NCI-H2029 treated with DMSO at 0.1 percent for 48 hours (cell line): ENCODE data around the gene CHCHD3.

ENCODE experiments used
- DNase-seq: peaks from one replicate; lab custom pipeline; 2025; lab: John Stamatoyannopoulos, UW

Gene CHCHD3

DNA sequence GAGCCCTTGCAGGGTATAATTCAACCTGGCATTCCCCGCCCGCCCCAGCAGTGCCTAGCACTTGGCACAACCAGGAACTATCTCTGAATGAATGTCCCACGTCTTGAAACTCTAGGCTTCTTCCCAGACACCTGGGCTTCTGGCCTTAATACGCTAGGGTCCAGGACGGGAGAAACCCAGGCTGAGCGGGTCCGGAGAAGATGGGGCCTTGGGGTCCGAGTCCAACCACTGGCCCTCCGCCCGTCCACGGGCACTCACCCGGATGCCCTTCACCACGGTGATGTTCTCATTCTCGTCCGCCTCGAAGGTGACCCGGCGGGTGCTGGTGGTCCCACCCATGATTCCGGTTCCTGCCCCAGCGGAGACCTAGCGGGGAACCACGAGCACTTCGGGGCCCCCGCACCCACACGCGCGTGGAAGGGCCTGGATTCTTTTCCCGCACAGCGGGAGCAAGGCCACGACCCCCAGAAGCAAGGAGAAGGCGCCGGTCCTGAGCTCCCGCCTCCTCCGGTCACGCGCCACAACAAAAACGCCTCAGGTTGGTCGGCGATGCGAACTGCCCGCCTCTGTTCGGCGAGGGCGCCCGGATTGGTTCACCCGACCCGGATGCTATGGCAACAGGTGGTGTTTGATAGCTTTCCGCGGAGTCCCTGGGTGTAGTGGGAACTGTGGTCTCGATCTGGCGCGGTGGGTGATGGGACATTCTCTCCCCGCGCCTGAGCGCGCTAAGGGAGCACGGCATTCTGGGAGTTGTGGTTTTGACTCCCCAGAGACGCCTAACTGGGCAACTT lies at the start of gene CHCHD3:
Gene CHCHD3 (minus strand): TSS at position 492 of the 791 bp plus-strand sequence. CDS start 153 bp downstream, at position 339.
- DNase-seq: peak; percentile 93

DNA sequence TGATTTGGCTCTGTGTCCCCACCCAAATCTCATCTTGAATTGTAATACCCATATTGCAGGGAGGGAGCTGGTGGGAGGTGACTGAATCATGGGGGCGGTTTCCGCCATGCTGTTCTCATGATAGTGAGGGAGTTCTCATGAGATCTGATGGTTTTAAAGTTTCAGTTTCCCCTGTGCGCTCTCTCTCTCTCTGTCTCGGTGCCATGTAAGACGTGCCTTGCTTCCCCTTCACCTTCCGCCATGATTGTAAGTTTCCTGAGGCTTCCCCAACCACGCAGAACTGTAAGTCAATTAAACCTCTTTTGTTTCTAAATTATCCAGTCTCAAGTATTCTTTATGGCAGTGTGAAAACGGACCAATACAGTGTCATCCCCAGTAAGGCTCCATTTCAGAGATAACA lies 48.3 kb upstream of the CHCHD3 start:
- DNase-seq: no peak

DNA sequence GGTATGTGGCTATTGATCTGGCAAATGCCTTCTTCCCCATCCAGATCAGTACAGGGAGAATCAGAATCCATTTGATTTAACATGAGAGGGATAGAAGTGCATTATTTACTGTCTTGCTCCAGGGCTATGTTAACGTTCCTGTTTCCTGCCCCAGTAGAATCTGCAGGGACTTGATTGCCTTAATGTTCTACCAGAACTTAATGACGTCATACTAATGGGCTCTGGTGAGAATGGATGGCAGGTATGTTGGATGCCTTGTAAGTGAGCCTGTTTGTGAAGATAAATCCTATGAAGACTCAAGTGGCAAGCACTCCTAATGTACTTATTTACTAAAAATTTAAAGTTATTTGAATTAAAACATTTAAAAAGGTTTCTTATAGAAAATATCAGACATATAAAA lies 44.5 kb upstream of the CHCHD3 start:
- no peak for DNase-seq

DNA sequence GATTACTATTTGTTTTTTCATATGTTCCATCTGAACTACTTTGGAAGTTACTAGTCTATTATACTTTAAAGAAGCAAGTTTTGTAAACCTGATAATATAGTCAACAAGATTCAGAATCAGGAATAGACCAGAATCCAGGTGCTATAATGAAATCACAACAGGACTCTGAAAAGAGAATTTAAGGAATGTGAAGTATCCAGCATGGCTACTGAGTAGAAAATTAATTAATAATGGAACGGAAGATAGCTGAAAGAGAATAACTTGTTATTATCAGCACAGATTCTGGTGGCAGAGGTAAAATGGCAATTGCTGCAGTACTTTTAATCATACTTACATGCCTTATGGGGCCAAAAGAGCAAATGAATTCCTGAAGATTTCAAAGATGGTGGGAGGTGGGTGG lies 43.1 kb upstream of the CHCHD3 start:
- DNase-seq: no peak

DNA sequence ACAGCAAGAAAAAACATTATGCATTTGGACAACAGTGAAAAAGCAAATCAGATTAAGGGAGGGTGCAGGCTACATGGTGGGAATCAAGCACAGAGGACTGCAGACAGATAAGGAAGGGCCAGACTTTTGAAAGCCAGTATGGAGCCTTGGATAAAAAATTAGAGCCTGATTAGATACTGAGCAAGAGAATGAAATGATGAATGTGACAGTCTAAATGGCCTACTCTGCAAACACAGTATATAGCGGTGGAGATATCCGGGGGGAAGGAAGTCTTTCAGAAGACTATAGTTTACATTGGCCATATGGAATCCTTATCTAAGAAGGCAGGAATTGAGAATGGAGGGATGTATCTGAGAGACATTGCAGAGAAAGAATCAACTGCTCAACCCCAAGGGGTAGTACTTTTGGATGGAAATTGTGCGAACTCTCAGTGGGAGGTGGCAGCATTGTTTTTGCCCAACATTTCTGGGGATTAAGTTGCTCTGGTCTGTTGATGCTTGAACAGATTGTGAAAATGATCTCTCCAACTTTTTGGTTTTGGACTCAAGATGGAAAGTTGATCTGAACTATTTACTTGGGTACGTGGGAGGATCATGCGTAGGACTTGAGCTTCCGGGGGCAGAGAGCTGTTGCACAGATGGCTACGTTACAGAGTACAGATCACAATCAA lies 39.4 kb upstream of the CHCHD3 start:
- DNase-seq: no peak

DNA sequence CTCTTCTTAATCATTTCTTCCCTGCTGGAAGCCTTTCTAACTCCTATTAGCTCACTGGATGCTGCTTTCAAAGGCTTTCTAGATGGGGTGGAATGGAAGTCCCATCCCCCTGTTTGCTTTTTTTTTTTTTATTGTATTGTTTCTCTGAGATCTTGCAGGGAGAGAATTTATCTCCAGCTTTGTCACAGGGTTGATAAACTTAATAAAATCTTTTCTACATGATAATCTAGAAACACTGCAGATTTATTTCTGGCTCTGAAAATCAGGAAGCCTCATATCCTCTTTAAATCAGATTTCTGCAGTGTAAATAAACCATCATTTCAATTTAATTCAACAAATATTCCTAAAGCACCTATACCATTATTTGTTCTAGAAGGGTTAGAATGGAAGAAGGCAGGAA lies 37.2 kb upstream of the CHCHD3 start:
- DNase-seq: no peak

DNA sequence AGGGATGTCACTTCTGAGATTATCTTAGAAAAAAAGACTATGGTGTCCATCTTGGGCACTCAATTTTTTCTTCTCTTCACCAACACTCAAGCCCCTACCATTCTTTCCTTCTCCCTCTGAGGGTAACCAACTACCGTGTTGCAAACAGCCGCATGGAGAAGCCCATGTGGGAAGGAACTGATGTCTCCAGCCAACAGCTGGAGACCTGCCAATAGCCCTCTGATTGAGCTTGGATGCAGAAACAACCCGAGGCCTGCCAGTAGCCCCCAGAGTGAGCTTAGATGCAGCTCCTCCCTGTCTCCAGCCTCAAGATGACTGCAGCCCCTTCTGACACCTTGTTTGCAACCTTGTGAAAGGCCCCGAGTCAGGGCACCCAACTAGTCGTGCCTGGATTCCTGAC lies 36.4 kb upstream of the CHCHD3 start:
- no peak for DNase-seq

DNA sequence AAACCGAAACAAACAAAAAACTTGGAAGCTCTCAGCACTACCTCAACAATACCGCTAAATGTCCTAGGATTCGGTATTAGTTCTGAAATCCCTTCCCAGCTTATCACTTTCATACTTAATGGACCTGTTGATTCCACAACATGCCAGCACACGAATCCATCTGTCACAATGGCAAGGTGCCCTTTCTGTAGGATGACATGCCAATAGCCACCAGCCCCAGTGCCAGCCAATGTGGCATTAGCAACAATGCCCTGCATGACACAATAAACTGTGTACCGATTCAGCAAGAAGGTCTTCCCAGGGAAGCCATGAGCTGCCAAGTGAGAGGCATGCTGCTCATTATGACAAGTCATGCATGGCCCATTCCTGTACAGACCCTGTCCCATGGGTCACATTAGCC lies 35.6 kb upstream of the CHCHD3 start:
- DNase-seq: no peak

DNA sequence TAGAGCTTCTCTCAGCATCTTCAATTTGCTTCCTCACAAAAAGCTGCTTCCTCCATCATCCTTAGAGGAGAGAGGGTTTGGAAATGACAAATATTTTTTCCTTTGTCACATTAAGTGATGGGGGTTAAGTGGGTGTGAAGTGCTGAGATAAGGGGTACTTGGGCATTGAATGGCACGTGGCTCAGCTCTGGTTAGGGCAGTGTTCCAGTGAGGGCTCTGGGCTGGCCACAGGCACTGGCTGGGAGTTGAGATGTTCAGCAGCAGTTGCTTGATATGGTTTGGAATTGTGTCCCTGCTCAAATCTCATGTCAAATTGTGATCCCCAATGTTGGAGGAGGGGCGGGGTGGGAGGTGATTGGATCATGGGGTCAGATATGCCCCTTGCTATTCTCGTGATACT lies 33.7 kb upstream of the CHCHD3 start:
- DNase-seq: peak; percentile 60

DNA sequence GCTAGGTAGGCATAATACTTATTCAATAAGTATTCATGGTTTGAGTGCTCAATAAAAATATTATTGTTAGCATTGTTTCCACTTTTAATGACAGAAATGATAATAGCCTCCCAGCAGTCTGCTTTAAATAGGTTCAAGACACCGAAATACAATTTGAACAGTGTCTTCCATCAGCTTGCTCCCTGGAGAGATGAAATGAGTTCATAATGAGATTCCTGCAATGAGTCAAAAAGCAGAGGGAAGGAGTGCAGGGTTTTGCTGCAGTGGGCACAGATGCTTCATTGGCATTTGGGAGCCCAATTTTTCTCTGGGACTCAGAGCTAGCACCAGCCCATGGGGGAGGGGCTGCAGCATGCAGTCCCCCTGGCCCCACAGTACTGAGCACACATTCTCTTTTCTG lies 32.6 kb upstream of the CHCHD3 start:
- no peak for DNase-seq

DNA sequence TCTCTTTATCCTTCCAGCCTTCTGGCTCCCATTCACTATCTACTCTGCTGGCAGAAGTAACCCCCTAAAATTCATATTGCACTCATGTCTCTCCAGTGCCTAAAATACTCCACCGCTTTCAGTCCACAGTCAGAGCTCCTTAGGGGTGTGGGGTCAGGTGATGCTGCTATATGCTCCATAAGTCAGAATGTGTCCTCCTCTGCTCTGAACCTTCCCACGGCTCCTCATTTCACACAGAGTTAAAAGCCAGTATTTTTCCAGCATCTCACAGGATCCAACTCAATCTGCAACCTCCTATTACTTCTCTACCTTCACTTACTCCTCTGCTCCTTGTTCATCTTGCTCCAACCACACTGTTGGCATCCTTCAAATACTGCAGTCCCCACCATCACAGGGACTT lies 31.1 kb upstream of the CHCHD3 start:
- no peak for DNase-seq

DNA sequence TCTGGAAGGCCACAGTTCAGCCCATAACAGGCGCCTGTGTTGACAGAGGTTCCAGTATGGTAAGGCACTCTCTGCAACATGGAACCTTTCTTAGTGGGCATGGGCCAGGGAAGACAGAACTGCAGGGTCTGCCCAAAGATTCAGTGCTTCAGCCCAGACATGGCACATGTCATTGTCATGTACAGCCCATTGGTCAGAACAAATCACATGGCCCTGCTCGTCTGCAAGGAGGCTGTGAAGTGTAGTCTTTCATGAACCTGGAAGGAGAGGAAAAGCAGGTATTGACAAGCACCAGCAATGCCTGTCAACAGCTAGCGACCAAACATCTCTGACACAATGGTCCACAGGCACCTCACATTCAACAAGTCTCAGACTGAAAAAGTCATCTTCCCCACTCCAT lies 30.4 kb upstream of the CHCHD3 start:
- DNase-seq: no peak

DNA sequence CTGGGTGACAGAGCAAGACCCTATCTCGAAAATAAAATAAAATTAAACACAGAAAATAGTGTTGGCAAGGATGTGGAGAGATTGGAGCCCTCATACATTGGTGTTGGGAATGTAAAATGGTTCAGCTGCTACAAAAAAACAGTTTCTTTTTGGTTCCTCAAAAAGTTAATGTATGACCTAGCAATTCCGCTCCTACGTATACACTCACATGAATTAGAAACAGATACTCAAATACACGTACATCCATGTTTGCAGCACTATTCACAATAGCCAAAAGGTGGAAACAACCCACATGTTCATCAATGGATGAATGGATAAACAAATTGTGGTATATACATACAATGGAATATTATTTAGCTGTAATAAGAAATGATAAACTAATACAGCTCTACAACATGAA lies 28.4 kb upstream of the CHCHD3 start:
- DNase-seq: no peak

DNA sequence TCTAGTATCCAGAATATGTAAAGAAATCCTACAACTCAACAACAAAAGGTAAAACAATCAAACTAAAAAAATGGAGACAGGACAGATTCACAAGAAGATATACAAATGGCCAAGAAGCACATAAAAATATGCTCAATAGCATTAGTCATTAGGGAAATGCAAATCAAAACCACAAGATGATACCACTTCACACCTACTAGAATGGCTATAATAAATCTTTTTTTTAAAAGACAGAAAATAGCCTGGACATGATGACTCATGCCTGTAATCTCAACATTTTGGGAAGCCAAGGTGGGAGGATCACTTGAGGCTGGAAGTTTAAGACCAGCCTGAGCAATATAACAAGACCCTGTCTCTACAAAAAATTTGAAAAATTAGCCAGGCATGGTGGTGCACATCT lies 27.9 kb upstream of the CHCHD3 start:
- DNase-seq: no peak

DNA sequence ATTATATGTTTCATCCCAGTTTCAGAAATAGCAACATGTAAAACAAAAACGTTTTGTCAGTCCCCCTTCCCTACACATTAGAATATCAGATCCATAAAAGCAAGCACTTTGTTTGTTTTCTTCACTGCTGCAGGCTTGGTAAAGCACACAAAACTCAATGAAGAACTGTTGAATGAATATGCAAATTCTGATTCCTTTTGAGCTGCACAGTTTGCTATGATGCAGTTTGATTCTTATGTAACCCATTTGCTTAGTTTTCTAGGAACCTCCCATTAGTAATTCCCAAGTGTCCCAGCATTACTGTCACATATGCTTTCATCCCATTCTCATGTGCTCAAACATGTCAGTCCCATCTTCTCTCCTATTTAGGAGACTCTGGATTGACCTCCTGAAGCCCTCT lies 26.1 kb upstream of the CHCHD3 start:
- no peak for DNase-seq

DNA sequence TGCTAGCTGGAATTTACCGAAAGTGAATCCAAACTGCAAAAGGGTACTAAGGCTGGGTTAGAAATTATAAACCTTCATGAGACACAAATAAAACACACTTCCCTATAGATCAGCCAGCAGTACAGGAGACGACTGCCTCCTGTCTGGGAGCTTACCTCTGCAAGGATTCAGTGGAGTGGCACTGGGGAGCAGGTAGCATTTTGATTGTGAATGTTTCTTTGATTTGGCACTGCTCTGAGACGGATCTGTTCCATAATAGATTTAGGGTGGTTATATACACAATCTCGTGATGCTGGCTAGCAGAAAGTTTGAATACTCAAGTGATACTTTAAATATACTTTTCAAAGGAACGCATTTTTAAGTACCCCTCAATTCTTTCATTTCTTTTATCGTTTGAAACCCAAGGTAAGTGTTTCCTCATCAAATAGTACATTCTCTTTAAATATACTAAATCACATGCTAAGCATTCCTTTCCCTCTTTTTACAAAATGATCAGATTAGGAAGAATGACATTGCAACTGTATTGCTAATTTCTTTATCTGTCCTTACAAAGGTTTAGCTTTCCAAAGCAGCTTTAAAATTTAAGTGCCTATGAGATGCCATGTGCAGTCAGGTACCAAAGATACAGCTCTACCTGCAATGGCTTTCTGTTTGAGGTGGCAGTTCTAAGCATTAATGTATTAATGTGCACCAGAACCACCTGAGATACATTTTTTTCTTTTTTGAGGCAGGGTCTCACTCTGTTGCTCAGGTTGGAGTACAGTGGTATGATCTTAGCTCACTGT lies 20.6 kb upstream of the CHCHD3 start:
- no peak for DNase-seq

DNA sequence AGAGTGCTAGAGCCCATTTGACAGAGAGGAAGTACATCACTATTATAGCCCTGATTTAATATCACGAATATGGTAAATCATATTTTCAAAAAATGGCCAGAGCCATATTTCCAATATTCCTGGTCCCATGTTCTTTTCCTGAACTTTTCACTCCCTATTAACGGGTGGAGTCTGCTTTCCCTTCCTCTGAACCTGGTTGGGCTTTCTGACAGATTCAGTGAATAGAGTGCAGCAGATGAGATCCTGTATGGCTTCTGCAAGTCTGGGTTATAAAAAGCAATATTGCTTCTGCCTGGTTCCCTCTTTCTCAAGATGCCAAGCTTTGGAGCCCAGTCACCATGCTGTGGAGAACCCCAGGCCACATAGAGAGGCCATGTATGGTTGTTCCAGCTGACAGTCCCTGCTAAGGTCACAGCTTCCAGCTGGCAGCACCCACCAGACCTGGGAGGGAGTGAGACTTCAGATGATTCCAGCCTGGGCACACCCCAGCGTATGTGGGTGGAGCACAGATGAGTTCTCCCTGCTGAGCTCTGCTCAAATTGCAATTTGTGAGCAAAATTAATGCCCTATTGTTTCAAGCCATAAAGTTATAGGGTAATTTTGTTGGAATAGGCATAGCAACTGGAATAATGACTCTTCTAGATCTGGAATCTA lies 17.9 kb upstream of the CHCHD3 start:
- no peak for DNase-seq

DNA sequence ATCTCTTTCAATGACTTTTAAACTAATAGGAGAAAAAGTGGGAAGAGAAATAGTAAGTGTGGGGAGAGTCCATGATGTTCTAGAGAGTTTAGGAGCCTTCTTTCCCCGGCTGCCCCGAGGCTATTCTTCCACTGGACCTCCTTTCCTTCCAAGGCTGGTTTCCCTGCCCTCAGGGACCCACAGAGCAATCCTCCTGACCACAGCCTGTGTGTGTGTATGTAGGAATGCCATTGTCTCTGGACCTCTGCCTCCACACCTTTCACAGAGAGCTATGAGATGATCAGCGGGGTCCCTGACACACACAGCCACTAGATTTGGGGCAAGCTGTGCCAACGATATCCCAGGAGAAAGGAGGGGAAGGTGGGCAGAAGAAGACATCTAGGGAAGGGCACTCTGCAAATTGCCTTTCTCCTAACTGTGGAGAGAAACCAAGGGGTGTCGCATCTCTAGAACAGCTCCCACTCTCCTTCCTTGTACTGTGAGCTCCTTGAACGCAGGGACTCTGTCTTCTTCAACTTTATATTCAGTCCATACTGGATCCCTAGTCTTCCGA lies 13.3 kb upstream of the CHCHD3 start:
- DNase-seq: no peak

DNA sequence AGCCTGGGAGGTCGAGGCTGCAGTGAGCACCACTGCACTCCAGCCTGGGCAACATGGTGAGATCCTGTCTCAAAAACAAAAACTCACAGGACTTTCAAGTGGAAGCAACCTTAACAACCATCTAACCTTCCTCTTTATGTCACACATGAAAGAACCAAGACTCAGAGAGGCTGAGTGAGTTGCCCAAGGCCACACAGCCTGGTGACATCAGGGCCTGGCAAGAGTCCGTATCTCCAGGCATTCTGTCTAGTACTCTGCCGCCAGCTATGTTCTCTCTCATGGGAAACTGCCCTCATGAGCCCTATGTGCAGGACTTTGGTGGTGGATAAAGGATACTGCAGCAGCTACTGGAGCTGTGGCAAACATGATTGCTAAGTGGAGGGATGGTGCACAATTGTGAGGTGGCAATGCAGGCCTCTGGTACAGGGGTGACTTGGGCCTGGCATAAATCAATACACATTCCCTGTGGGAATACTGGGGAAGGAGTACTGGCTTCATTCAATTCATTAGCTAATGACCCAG lies 10.1 kb upstream of the CHCHD3 start:
- no peak for DNase-seq

DNA sequence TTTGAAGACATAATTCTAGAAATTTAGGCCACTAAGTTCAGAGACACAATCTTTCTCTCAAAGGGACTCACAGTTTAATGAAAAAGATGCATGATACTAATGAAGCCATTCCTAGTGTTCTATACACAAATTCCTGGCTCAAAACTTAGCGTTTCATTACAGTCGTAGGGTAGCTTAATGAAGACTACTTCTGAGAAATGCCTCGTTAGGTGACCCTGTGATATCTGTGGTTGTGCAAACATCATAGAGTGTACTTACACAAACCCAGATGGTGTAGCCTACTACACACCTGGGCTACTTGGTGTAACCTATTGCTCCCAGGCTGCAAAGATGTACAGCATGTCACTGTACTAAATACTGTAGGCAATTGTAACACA lies 488 bp upstream of the CHCHD3 start:
- no peak for DNase-seq

DNA sequence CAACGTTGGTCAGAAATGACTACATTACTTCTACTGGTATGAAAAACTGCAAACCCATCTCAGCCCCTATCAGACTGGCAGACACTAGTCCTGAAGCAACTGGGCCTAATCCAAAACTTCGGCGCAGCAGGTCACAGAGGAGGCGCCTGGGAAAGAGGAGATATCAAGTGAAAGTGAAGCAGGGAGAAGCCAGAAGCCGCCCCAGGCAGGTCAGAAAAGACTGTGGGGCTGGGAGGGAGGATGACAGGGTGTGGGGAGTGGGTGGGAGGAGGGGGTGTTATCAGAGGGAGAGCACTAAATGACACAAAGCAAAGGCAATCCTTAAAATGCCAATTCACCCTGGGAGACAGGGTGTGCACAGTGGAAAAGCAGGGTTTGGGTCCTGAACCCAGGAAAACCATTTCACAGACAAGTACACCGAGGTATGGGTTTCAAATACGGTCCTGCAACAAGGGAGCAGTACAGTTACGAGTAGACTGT lies 731 bp downstream of the CHCHD3 start:
- no peak for DNase-seq

DNA sequence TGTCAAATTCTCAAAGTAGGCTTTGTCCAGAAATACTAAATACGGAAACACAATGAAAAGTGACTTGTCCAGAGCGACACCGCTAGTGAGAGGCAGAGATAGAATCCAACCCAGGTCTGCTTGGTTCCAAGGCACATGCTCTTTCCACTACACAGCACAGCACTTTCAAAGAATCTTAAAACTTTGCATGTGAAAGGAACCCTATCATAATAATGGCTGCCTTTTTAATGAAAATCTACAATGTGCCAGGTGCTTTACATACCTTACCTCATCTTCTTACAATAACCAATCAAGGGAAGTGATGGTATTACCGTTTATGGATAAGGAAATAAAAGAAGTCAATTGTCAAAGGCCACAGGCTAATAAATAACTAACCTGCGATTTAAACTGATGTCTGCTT lies 2.6 kb downstream of the CHCHD3 start:
- no peak for DNase-seq
